Activated B cell treated with CpG ODN at 0.5 μM for 24 hours (primary cell): ENCODE results near the gene KIF21A. TPM values are rescaled to one million over a fixed set of nuclear protein-coding genes. Genes with fewer than 3 reads are reported as not detected.

Experiments
- ATAC-seq: fragments of 200-7000 bp; cut with Tn5 transposase; one replicate; pipeline ENCODE4 v1.10.0; 2021; ENCODE audit warnings: low read depth, mild to moderate bottlenecking, moderate library complexity
- CTCF ChIA-PET: fragments of 350-600 bp; sonication (Branson Sonifier 250); formaldehyde crosslinking; loops from one replicate; lab custom pipeline; 2021; ENCODE audit warnings: antibody characterized with exemption; lab: Charles Lee
- POLR2A ChIA-PET: fragments of 350-600 bp; sonication (Branson Sonifier 250); formaldehyde crosslinking; loops from one replicate; lab custom pipeline; 2021; ENCODE audit warnings: antibody characterized with exemption; lab: Charles Lee
- DNase-seq: peaks from one replicate; pipeline ENCODE4 v3.0.0; 2022
- H3K27ac Mint-ChIP-seq: one replicate; pipeline ENCODE4 v1.8.0; 2020; ENCODE audit warnings: mixed read lengths
- H3K27me3 Mint-ChIP-seq: one replicate; pipeline ENCODE4 v1.8.0; 2021; ENCODE audit warnings: mixed read lengths
- H3K36me3 Mint-ChIP-seq: one replicate; pipeline ENCODE4 v1.8.0; 2021; ENCODE audit warnings: low read depth, mixed read lengths
- H3K4me1 Mint-ChIP-seq: one replicate; pipeline ENCODE4 v1.8.0; 2021; ENCODE audit warnings: mixed read lengths
- H3K4me3 Mint-ChIP-seq: one replicate; pipeline ENCODE4 v1.8.0; 2020; ENCODE audit warnings: mild to moderate bottlenecking, mixed read lengths
- H3K9me3 Mint-ChIP-seq: one replicate; pipeline ENCODE4 v1.8.0; 2020; ENCODE audit warnings: mixed read lengths
- intact Hi-C: fragments of 100-400 bp; cut with micrococcal nuclease; formaldehyde crosslinking; loops from one replicate; pipeline ENCODE4 v1.15.1; 2024
- total RNA-seq: library from RNA; stranded (reverse); gene quantifications from 2 replicates; pipeline ENCODE4 v1.2.3, GENCODE V29; 2022
- TF ChIP-seq, protein P1 (sequence below): fragments of 200-600 bp; IDR thresholded peaks from one replicate; pipeline ENCODE4 v1.8.0; 2022; ENCODE audit warnings: antibody characterized with exemption, mild to moderate bottlenecking

The KIF21A gene
- total RNA-seq, 1 donor from 2014 or later, result 7.6 TPM

DNA sequence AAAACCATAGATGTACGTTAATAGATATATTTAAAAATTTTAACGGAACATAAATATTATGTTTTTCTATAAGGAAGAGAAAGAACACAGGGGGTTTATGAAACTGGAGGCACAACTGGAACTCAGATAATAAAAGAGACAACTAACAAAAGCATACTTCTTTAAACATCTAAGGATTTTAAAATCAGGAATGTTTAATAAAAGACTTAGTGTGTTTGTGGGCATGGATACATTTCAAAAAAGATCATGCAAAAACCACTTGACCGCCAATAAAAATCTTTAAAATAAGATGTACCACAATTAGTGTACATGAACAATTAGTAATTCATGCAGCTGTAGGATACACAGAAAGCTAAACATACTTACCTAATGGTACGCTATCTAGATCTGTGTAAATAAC is 113.0 kb downstream of the KIF21A start:
- TF ChIP-seq, protein P1, sequence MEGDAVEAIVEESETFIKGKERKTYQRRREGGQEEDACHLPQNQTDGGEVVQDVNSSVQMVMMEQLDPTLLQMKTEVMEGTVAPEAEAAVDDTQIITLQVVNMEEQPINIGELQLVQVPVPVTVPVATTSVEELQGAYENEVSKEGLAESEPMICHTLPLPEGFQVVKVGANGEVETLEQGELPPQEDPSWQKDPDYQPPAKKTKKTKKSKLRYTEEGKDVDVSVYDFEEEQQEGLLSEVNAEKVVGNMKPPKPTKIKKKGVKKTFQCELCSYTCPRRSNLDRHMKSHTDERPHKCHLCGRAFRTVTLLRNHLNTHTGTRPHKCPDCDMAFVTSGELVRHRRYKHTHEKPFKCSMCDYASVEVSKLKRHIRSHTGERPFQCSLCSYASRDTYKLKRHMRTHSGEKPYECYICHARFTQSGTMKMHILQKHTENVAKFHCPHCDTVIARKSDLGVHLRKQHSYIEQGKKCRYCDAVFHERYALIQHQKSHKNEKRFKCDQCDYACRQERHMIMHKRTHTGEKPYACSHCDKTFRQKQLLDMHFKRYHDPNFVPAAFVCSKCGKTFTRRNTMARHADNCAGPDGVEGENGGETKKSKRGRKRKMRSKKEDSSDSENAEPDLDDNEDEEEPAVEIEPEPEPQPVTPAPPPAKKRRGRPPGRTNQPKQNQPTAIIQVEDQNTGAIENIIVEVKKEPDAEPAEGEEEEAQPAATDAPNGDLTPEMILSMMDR, result no peak
- ChIA-PET CTCF (no interaction called here), POLR2A (no interaction called here)
- no peaks in the 10 kb centered on the region for H3K36me3 Mint-ChIP-seq
- no peak overlapping the region for H3K4me3 Mint-ChIP-seq
- no peaks in the 10 kb centered on the region for H3K9me3 Mint-ChIP-seq
- H3K27ac Mint-ChIP-seq, result no peak overlapping the region
- intact Hi-C loops, result no loop called here
- H3K27me3 Mint-ChIP-seq, result no peaks in the 10 kb centered on the region
- DNase-seq (no peak), ATAC-seq (no peak)
- no peaks in the 10 kb centered on the region for H3K4me1 Mint-ChIP-seq

- CTCF ChIA-PET, result no interaction called here
- intact Hi-C loops, result no loop called here
- DNase-seq (no peak), ATAC-seq (no peak)
- no peak overlapping the region for H3K4me3 Mint-ChIP-seq
- H3K9me3 Mint-ChIP-seq, result no peaks in the 10 kb centered on the region
- no peaks in the 10 kb centered on the region for H3K4me1 Mint-ChIP-seq
- POLR2A ChIA-PET, result no interaction called here
- no peak overlapping the region for H3K27ac Mint-ChIP-seq
- TF ChIP-seq, protein P1, result no peak
- no peaks in the 10 kb centered on the region for H3K27me3 Mint-ChIP-seq
- no peaks in the 10 kb centered on the region for H3K36me3 Mint-ChIP-seq
Observed at GRCh38 chr12:39329018-39329417, 113.9 kb downstream of the KIF21A start.

DNA sequence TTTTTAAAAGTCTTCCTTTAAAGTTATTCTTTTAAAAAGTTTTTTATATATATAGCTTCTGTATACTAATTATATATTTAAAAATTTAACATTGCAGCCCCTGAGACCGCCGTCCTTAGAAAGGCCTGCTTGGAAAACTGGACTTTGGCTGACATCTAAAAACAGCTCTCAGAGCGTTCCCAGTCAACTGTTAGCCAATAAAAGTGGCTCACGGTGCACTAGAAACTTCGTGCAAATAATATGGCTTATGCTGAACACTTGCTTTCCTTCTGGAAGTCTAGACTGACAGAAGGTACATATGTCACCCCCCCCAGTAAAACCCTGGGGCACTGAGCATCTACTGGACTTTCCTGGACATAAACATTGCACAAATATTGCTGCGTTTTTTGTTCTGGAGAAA is 115.0 kb downstream of the KIF21A start:
- Mint-ChIP-seq H3K27me3 (no peaks in the 10 kb centered on the region), H3K9me3 (no peaks in the 10 kb centered on the region), H3K4me1 (no peaks in the 10 kb centered on the region), H3K36me3 (no peaks in the 10 kb centered on the region), H3K4me3 (no peak overlapping the region), H3K27ac (no peak overlapping the region)
- ChIA-PET CTCF (no interaction called here), POLR2A (no interaction called here)
- TF ChIP-seq, protein P1, result no peak
- intact Hi-C loops, result no loop called here
- ATAC-seq, result no peak
- no peak for DNase-seq

- H3K4me1 Mint-ChIP-seq, result no peaks in the 10 kb centered on the region
- CTCF ChIA-PET, result no interaction called here
- intact Hi-C loops, result no loop called here
Observed at GRCh38 chr12:39327510-39327909, 115.4 kb downstream of the KIF21A start.

DNA sequence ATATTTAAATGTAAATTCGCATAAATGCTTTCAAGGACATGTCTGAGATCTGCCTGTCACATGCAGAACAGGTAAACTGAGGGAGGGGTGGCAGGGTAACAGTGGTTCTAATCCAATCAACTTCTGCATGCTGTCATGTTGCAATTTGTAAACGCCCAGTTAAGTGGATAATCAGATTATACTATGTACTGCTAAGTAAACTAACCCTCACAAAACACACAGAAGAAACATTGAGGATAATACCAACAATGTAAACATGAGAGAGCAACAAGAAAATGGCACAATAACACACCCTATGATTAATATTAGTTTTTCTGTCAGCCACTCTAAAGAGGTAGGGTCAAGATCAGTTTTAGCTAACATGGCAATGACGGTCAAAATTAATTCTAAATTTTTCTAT is 123.7 kb downstream of the KIF21A start:
- TF ChIP-seq, protein P1, result no peak
- no peak for DNase-seq
- H3K36me3 Mint-ChIP-seq, result no peaks in the 10 kb centered on the region
- H3K27ac Mint-ChIP-seq, result no peak overlapping the region
- no peak overlapping the region for H3K4me3 Mint-ChIP-seq
- H3K27me3 Mint-ChIP-seq, result no peaks in the 10 kb centered on the region
- no peak for ATAC-seq
- intact Hi-C loops, result loop anchor here (1.0 to 5.0 kb wide), 2 partner anchors 303 to 1602 kb away; no protein-coding TSS in a partner anchor
- CTCF ChIA-PET, result interaction anchor here (0.6 kb wide), 1 partner anchor 373 kb away, joined by 3 read pairs; no protein-coding TSS in a partner anchor
- no peaks in the 10 kb centered on the region for H3K4me1 Mint-ChIP-seq
- no peaks in the 10 kb centered on the region for H3K9me3 Mint-ChIP-seq
- POLR2A ChIA-PET, result no interaction called here

More at GRCh38 chr12:39327510-39327909, 115.4 kb downstream of the KIF21A start:
- Mint-ChIP-seq H3K36me3 (no peaks in the 10 kb centered on the region), H3K4me3 (no peak overlapping the region), H3K27me3 (no peaks in the 10 kb centered on the region), H3K27ac (no peak overlapping the region), H3K9me3 (no peaks in the 10 kb centered on the region)
- POLR2A ChIA-PET, result no interaction called here
- DNase-seq, result no peak
- TF ChIP-seq, protein P1, result no peak
- ATAC-seq, result no peak
